ENCODE results near the gene FAM135A.
"Not testable (repeated sequence)": the region's sequence is repeated elsewhere in the genome, so short reads cannot be mapped to it uniquely, and the experiment has no call there.

FAM135A gene

GRCh38 chr6:70592391-70593117 is 179.2 kb downstream of the FAM135A start:
- no peak overlapping the region for H3K4me3 ChIP-seq (ENCODE audit: low read length)
- no peak for DNase-seq (ENCODE audit: low read depth)
- TF ChIP-seq CTCF (IDR thresholded peaks at IDR 0.05; ENCODE audit: insufficient read depth, low read depth, low read length, missing control alignments), result no peak

- DNase-seq (ENCODE audit: low read depth), result no peak
- no peak for TF ChIP-seq CTCF (IDR thresholded peaks at IDR 0.05; ENCODE audit: insufficient read depth, low read depth, low read length, missing control alignments)
- no peak overlapping the region for H3K4me3 ChIP-seq (ENCODE audit: low read length)
These were observed 179.8 kb downstream of the FAM135A start for GRCh38 chr6:70593118-70593486.

DNA sequence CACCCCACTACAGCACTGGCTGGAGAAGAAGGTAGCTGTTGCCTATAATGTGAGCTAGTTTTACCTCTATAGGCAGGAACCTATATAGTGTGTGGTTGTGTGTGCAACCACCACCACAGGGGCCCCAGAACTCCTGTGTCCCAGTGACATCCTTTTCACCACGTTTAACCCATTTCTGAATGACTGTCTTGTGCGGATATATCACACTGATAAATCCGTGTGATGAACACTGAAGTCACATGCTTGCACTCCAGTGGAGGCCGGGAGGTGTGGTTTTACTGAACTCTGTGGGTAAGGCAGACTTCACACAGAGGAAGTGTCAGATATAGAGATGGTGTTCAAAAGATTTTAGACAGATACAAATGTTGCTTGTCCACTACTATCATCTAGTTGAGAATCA is 185.9 kb downstream of the FAM135A start:
- no peak overlapping the region for H3K4me3 ChIP-seq (ENCODE audit: low read length)
- no peak for DNase-seq (ENCODE audit: low read depth)
- no peak for TF ChIP-seq CTCF (IDR thresholded peaks at IDR 0.05; ENCODE audit: insufficient read depth, low read depth, low read length, missing control alignments)

DNA sequence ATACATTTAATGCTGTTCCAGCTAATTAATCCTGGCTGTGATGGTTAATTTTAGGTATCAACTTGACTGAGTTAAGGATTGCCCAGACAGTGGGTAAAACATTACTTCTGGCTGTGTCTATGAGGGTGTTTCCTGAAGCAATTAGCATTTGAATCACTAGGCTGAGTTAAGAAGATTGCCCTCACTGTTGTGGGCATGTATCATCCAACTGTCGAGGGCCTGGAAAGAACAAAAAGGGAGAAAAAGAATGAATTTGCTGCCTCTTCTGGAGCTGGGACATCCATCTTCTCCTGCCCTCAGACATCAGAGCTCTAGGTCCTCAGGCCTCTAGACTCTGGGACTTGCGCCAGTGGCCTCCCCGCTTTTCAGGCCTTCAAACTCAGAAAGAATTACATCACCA is 187.7 kb downstream of the FAM135A start:
- no peak overlapping the region for H3K4me3 ChIP-seq (ENCODE audit: low read length)
- no peak for DNase-seq (ENCODE audit: low read depth)
- TF ChIP-seq CTCF (IDR thresholded peaks at IDR 0.05; ENCODE audit: insufficient read depth, low read depth, low read length, missing control alignments), result no peak

GRCh38 chr6:70604254-70604653 is 190.9 kb downstream of the FAM135A start:
- H3K4me3 ChIP-seq (ENCODE audit: low read length), result no peak overlapping the region
- TF ChIP-seq CTCF (IDR thresholded peaks at IDR 0.05; ENCODE audit: insufficient read depth, low read depth, low read length, missing control alignments), result no peak
- no peak for DNase-seq (ENCODE audit: low read depth)

DNA sequence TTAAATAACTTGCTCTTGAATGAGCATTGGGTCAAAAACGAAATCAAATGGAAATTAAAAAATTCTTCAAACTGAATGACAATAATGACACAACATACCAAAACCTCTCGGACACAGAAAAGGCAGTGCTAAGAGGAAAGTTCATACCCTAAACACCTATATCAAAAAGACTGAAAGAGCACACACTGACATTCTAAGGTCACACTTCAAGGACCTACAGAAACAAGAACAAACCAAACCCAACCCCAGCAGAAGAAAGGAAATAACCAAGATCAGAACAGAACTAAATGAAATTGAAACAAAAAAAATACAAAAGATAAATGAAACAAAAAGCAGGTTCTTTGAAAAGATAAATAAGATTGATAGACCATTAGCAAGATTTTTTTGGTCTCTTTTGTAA is 194.1 kb downstream of the FAM135A start:
- DNase-seq (ENCODE audit: low read depth); H3K4me3 ChIP-seq (ENCODE audit: low read length): not testable (repeated sequence)

DNA sequence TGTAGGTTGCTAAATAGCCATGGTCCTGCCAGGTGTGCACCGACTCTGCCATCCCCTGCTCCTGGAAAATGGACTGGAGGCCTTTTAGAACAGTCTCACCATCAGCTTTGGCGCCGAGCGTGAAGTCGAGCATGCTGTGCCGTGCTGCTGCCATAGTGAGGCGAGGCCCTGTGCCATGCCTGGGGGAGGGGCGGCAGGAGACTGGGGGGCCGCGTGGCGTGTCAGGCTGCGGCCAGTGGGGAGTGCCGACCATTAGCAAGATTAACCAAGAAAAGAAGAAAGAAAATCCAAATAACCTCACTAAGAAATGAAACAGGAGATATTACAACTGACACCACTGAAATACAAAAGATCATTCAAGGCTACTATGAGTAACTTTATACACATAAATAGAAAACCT is 195.9 kb downstream of the FAM135A start:
- DNase-seq (ENCODE audit: low read depth); H3K4me3 ChIP-seq (ENCODE audit: low read length): not testable (repeated sequence)

Data from epithelial cell of esophagus (primary cell).